ENCODE measurements around the gene SMIM24.

Gene SMIM24

DNA sequence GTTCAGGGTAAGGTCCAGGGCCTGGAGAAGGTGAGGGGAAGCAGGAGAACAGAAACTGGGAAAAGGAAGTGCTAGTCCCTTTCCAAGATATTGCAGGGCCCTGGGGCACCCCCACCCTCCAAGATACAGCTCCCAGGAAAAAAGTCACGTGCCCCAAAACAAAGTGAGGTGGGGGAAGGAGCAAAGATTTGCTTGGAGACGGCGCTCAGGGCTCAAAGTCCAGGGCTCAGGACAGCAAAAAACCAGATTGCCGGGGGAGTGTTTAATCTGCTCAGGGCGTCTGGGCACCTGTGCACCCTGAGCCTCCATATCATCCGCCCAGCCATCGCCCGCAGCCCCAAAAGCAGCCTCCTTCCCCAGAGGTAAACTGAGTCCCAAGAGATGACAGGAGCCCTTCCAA, 6.3 kb downstream of the SMIM24 start:
- Histone ChIP-seq H3K9ac (ENCODE audit: low read length) (no peak overlapping the region), H3K4me3 (ENCODE audit: low read length) (no peak overlapping the region), H3K9me2 (replicated peaks; ENCODE audit: insufficient read depth, low read length) (no peaks in the 10 kb centered on the region), H3K4me1 (ENCODE audit: low read length) (no peaks in the 10 kb centered on the region), H2AFZ (ENCODE audit: low read length) (no peak overlapping the region), H3F3A (ENCODE audit: insufficient read depth, low read length) (no peaks in the 10 kb centered on the region), H3K79me2 (ENCODE audit: low read length) (no peaks in the 10 kb centered on the region), H3K4me2 (ENCODE audit: low read depth, low read length) (no peak overlapping the region), H4K20me1 (ENCODE audit: insufficient read depth, low read length) (no peaks in the 10 kb centered on the region), H3K9me3 (replicated peaks; ENCODE audit: insufficient read depth, low read length) (no peaks in the 10 kb centered on the region), H3K27ac (ENCODE audit: low read length) (no peak overlapping the region), H3K36me3 (replicated peaks; ENCODE audit: insufficient read depth, low read length) (no peaks in the 10 kb centered on the region), H3K27me3 (replicated peaks; ENCODE audit: insufficient read depth, low read length) (peaks cover 70% of the 10 kb centered on the region)
- TF ChIP-seq EZH2phosphoT487 (IDR thresholded peaks at IDR 0.05; ENCODE audit: low read length) (no peak), EZH2 (optimal IDR thresholded peaks at IDR 0.05; ENCODE audit: low read depth, low read length) (no peak)
- TF ChIP-seq, protein P1, sequence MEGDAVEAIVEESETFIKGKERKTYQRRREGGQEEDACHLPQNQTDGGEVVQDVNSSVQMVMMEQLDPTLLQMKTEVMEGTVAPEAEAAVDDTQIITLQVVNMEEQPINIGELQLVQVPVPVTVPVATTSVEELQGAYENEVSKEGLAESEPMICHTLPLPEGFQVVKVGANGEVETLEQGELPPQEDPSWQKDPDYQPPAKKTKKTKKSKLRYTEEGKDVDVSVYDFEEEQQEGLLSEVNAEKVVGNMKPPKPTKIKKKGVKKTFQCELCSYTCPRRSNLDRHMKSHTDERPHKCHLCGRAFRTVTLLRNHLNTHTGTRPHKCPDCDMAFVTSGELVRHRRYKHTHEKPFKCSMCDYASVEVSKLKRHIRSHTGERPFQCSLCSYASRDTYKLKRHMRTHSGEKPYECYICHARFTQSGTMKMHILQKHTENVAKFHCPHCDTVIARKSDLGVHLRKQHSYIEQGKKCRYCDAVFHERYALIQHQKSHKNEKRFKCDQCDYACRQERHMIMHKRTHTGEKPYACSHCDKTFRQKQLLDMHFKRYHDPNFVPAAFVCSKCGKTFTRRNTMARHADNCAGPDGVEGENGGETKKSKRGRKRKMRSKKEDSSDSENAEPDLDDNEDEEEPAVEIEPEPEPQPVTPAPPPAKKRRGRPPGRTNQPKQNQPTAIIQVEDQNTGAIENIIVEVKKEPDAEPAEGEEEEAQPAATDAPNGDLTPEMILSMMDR (IDR thresholded peaks at IDR 0.05; ENCODE audit: low read length): no peak
- DNase-seq: no peak

DNA sequence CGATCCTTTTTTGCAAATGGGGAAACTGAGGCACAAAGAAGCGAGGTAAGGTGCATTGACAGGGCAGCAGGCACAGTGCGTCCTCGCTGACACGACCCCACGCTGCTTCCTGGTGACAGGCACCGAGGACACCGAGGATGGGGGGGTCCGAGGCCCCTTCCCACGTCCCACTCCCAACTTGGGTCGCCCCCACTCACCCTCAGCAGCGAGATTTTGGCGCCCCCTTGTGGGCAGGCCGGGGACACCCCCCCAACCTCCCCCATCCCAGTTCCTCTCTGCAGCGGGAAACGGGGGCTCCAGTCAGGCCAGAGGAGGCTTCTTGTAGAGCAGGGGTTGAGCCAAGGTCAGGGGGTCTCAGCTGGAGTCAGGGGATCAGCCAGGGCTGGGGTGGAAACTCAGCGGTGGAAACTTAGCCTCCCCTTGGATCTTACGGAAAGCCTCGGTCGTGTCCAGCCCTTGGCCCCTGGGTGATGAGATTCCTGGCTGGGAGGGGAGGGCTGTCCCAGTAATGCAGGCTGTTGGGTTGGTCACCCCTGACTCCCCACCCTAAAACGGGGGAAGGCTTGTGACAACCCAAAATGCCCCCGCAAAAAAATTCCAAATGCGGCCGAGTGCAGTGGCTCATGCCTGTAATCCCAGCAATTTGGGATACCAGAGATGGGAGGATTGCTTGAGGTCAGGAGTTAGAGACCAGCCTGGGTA, 8.2 kb downstream of the SMIM24 start:
- DNase-seq: no peak
- Histone ChIP-seq H3F3A (ENCODE audit: insufficient read depth, low read length) (no peaks in the 10 kb centered on the region), H3K4me1 (ENCODE audit: low read length) (no peaks in the 10 kb centered on the region), H3K27me3 (replicated peaks; ENCODE audit: insufficient read depth, low read length) (peaks cover 74% of the 10 kb centered on the region), H3K79me2 (ENCODE audit: low read length) (no peaks in the 10 kb centered on the region), H4K20me1 (ENCODE audit: insufficient read depth, low read length) (no peaks in the 10 kb centered on the region), H3K4me2 (ENCODE audit: low read depth, low read length) (no peak overlapping the region), H3K9ac (ENCODE audit: low read length) (no peak overlapping the region), H2AFZ (ENCODE audit: low read length) (no peak overlapping the region), H3K4me3 (ENCODE audit: low read length) (no peak overlapping the region), H3K27ac (ENCODE audit: low read length) (no peak overlapping the region), H3K9me2 (replicated peaks; ENCODE audit: insufficient read depth, low read length) (no peaks in the 10 kb centered on the region), H3K9me3 (replicated peaks; ENCODE audit: insufficient read depth, low read length) (no peaks in the 10 kb centered on the region), H3K36me3 (replicated peaks; ENCODE audit: insufficient read depth, low read length) (no peaks in the 10 kb centered on the region)
- TF ChIP-seq, protein P1 (IDR thresholded peaks at IDR 0.05; ENCODE audit: low read length): peak; percentile 91
- no peak for TF ChIP-seq EZH2 (optimal IDR thresholded peaks at IDR 0.05; ENCODE audit: low read depth, low read length)
- no peak for TF ChIP-seq EZH2phosphoT487 (IDR thresholded peaks at IDR 0.05; ENCODE audit: low read length)

DNA sequence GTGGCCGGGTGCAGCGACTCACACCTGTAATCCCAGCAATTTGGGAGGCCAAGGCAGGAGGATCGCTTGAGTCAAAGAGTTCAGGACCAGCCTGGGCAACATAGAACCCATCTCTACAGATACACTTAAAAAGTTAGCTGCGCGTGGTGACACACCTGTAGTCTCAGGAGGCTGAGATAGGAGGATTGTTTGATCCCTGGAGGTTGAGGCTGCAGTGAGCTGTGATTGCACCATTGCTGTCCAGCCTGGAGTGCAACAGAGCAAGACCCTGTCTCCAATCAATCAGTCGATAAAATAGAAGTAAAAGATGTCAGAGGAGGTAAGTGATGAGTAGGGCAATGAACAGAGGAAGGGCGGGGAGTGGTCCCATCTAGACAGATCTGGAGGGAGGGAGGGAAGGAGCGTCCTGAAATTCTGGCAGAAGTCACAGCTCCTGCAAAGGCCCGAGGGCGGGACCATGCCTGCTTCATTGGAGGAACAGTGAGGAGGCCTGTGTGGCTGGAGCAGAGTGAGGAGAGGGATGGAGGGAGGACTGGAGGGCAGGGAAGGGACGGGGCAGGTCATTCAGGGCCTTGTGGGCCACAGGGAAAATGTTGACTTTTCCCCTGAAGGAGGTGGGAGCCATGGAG, 9.7 kb downstream of the SMIM24 start:
- Histone ChIP-seq H3K9me2 (replicated peaks; ENCODE audit: insufficient read depth, low read length) (no peaks in the 10 kb centered on the region), H3K9me3 (replicated peaks; ENCODE audit: insufficient read depth, low read length) (no peaks in the 10 kb centered on the region), H3K27ac (ENCODE audit: low read length) (no peak overlapping the region), H3K4me3 (ENCODE audit: low read length) (no peak overlapping the region), H3K79me2 (ENCODE audit: low read length) (no peaks in the 10 kb centered on the region), H3K36me3 (replicated peaks; ENCODE audit: insufficient read depth, low read length) (no peaks in the 10 kb centered on the region), H3F3A (ENCODE audit: insufficient read depth, low read length) (no peaks in the 10 kb centered on the region), H3K9ac (ENCODE audit: low read length) (no peak overlapping the region), H3K4me2 (ENCODE audit: low read depth, low read length) (no peak overlapping the region), H3K27me3 (replicated peaks; ENCODE audit: insufficient read depth, low read length) (peaks cover 77% of the 10 kb centered on the region), H4K20me1 (ENCODE audit: insufficient read depth, low read length) (no peaks in the 10 kb centered on the region), H2AFZ (ENCODE audit: low read length) (no peak overlapping the region), H3K4me1 (ENCODE audit: low read length) (no peaks in the 10 kb centered on the region)
- DNase-seq: no peak
- TF ChIP-seq EZH2 (optimal IDR thresholded peaks at IDR 0.05; ENCODE audit: low read depth, low read length): no peak
- TF ChIP-seq, protein P1 (IDR thresholded peaks at IDR 0.05; ENCODE audit: low read length): no peak
- no peak for TF ChIP-seq EZH2phosphoT487 (IDR thresholded peaks at IDR 0.05; ENCODE audit: low read length)
